WTC11 (cell line): Measurements from ENCODE around the gene GPR39. TPM values are rescaled to one million over a fixed set of nuclear protein-coding genes. Genes with fewer than 3 reads are reported as not detected.

ENCODE experiments used
- ATAC-seq: fragments of 200-7000 bp; cut with Tn5 transposase; 2 replicates; pipeline ENCODE4 v1.10.0; 2021; ENCODE audit warnings: mild to moderate bottlenecking, moderate library complexity
- CTCF ChIA-PET: fragments of 300-600 bp; sonication (Branson Sonifier 250); formaldehyde crosslinking; loops from one replicate; lab custom pipeline; 2021; ENCODE audit warnings: antibody characterized with exemption; lab: Charles Lee
- POLR2A ChIA-PET: fragments of 350-600 bp; sonication (Branson Sonifier 250); formaldehyde crosslinking; loops from one replicate; lab custom pipeline; 2021; ENCODE audit warnings: antibody characterized with exemption; lab: Charles Lee
- DNase-seq: peaks from one replicate; pipeline ENCODE4 v3.0.0; 2021; ENCODE audit warnings: low spot score
- H3K27ac Mint-ChIP-seq: 2 replicates; pipeline ENCODE4 v1.8.0; 2021; ENCODE audit warnings: mixed read lengths
- H3K27me3 Mint-ChIP-seq: 2 replicates; pipeline ENCODE4 v1.8.0; 2021; ENCODE audit warnings: low read depth, mild to moderate bottlenecking, moderate library complexity, mixed read lengths
- H3K36me3 Mint-ChIP-seq: 2 replicates; pipeline ENCODE4 v1.8.0; 2021; ENCODE audit warnings: mixed read lengths
- H3K4me1 Mint-ChIP-seq: 2 replicates; pipeline ENCODE4 v1.8.0; 2022; ENCODE audit warnings: mixed read lengths
- H3K4me3 Mint-ChIP-seq: 2 replicates; pipeline ENCODE4 v1.8.0; 2021; ENCODE audit warnings: mild to moderate bottlenecking, moderate library complexity, mixed read lengths
- H3K9me3 Mint-ChIP-seq: 2 replicates; pipeline ENCODE4 v1.8.0; 2021; ENCODE audit warnings: mixed read lengths
- AFF4 ChIP-seq: sonication (generic); formaldehyde crosslinking; IDR thresholded peaks from 2 replicates; pipeline ENCODE4 v1.8.1; 2023; ENCODE audit warnings: mild to moderate bottlenecking, missing genetic modification reagents, borderline replicate concordance
- ARID4B ChIP-seq: sonication (generic); formaldehyde crosslinking; IDR thresholded peaks from 2 replicates; pipeline ENCODE4 v1.8.0; 2023; ENCODE audit warnings: missing genetic modification reagents, mild to moderate bottlenecking, borderline replicate concordance
- CBFB ChIP-seq: sonication (generic); formaldehyde crosslinking; IDR thresholded peaks from 2 replicates; pipeline ENCODE4 v1.8.1; 2022; ENCODE audit warnings: mild to moderate bottlenecking, low read depth, missing genetic modification reagents
- CDX4 ChIP-seq: fragments of 250-450 bp; sonication (Bioruptor Pico); IDR thresholded peaks from 2 replicates; pipeline ENCODE4 v1.9.0; 2021; ENCODE audit warnings: moderate library complexity, mild to moderate bottlenecking, inconsistent platforms, borderline replicate concordance
- CREM ChIP-seq: sonication (generic); formaldehyde crosslinking; IDR thresholded peaks from 2 replicates; pipeline ENCODE4 v1.8.1; 2022; ENCODE audit warnings: mild to moderate bottlenecking, missing genetic modification reagents, moderate library complexity
- E2F5 ChIP-seq: sonication (generic); formaldehyde crosslinking; IDR thresholded peaks from 2 replicates; pipeline ENCODE4 v1.8.1; 2022; ENCODE audit warnings: mild to moderate bottlenecking, moderate library complexity, missing genetic modification reagents
- IRF1 ChIP-seq: sonication (generic); formaldehyde crosslinking; IDR thresholded peaks from 2 replicates; pipeline ENCODE4 v1.8.0; 2023; ENCODE audit warnings: missing genetic modification reagents
- JAZF1 ChIP-seq: fragments of 250-450 bp; sonication (Bioruptor Pico); IDR thresholded peaks from 2 replicates; pipeline ENCODE4 v1.9.0; 2021; ENCODE audit warnings: moderate library complexity, mild to moderate bottlenecking, inconsistent platforms
- NFE2L1 ChIP-seq: sonication (generic); formaldehyde crosslinking; IDR thresholded peaks from 2 replicates; pipeline ENCODE4 v1.8.1; 2023; ENCODE audit warnings: missing genetic modification reagents
- NR1H2 ChIP-seq: sonication (generic); formaldehyde crosslinking; IDR thresholded peaks from 2 replicates; pipeline ENCODE4 v1.9.0; 2021; ENCODE audit warnings: mild to moderate bottlenecking, moderate library complexity, missing genetic modification reagents
- NR3C1 ChIP-seq: sonication (generic); formaldehyde crosslinking; conservative IDR thresholded peaks from 2 replicates; pipeline ENCODE4 v1.8.1; 2023; ENCODE audit warnings: low read depth, mild to moderate bottlenecking, missing genetic modification reagents
- SMAD4 ChIP-seq: sonication (generic); formaldehyde crosslinking; IDR thresholded peaks from 2 replicates; pipeline ENCODE4 v1.8.0; 2022; ENCODE audit warnings: mild to moderate bottlenecking, missing genetic modification reagents
- STAT6 ChIP-seq: sonication (generic); formaldehyde crosslinking; conservative IDR thresholded peaks from 2 replicates; pipeline ENCODE4 v1.8.1; 2023; ENCODE audit warnings: mild to moderate bottlenecking, low read depth, missing genetic modification reagents, moderate library complexity
- USF1 ChIP-seq: sonication (generic); formaldehyde crosslinking; IDR thresholded peaks from 2 replicates; pipeline ENCODE4 v1.8.0; 2022; ENCODE audit warnings: mild to moderate bottlenecking, missing genetic modification reagents
- ZMAT4 ChIP-seq: fragments of 250-450 bp; sonication (Bioruptor Pico); IDR thresholded peaks from 2 replicates; pipeline ENCODE4 v1.9.0; 2021; ENCODE audit warnings: mild to moderate bottlenecking
- ZNF121 ChIP-seq: sonication (generic); formaldehyde crosslinking; IDR thresholded peaks from 2 replicates; pipeline ENCODE4 v1.8.0; 2023; ENCODE audit warnings: missing genetic modification reagents
- ZNF263 ChIP-seq: sonication (generic); formaldehyde crosslinking; IDR thresholded peaks from 2 replicates; pipeline ENCODE4 v1.8.1; 2022; ENCODE audit warnings: low read depth, mild to moderate bottlenecking, moderate library complexity, missing genetic modification reagents
- ZNF396 ChIP-seq: fragments of 250-450 bp; sonication (Bioruptor Pico); IDR thresholded peaks from 2 replicates; pipeline ENCODE4 v1.8.0; 2021; ENCODE audit warnings: mild to moderate bottlenecking, moderate library complexity, borderline replicate concordance
- total RNA-seq: library from RNA; stranded (reverse); gene quantifications from 3 replicates; pipeline ENCODE4 v1.2.3, GENCODE V29; 2021

Gene GPR39
- total RNA-seq, 1 experiment from 2014 or later = 0.74 TPM

GRCh38 chr2:132654968-132655367 is 238.4 kb downstream of the GPR39 start:
- TF ChIP-seq AFF4 (no peak), NFE2L1 (CRISPR knock-in tag) (no peak), E2F5 (CRISPR knock-in tag) (no peak), ZNF263 (CRISPR knock-in tag) (no peak)
- DNase-seq (no peak), ATAC-seq (no peak)
- ChIA-PET CTCF (no interaction called here), POLR2A (no interaction called here)
- Mint-ChIP-seq H3K4me3 (no peak overlapping the region), H3K36me3 (no peaks in the 10 kb centered on the region), H3K27me3 (no peaks in the 10 kb centered on the region), H3K4me1 (peaks cover 14% of the 10 kb centered on the region), H3K27ac (no peak overlapping the region), H3K9me3 (no peaks in the 10 kb centered on the region)

GRCh38 chr2:132656266-132656975 is 239.8 kb downstream of the GPR39 start:
- H3K4me1 Mint-ChIP-seq = peaks cover 14% of the 10 kb centered on the region
- no peaks in the 10 kb centered on the region for H3K9me3 Mint-ChIP-seq
- DNase-seq = no peak
- no peaks in the 10 kb centered on the region; the same call in none of the 2 replicates for H3K27me3 Mint-ChIP-seq
- ChIA-PET CTCF (interaction anchor here (0.8 to 1.1 kb wide), 2 partner anchors 13 to 109 kb away, joined by 3 read pairs; partner anchors contain the start of gene LYPD1), POLR2A (no interaction called here)
- no peak for ATAC-seq
- no peaks in the 10 kb centered on the region for H3K36me3 Mint-ChIP-seq
- H3K4me3 Mint-ChIP-seq = no peak overlapping the region
- peak overlapping the region; percentile 13; the same call in 1 of the 2 replicates for H3K27ac Mint-ChIP-seq
- no peak for TF ChIP-seq SMAD4 (CRISPR knock-in tag)
- no peak for TF ChIP-seq ZMAT4 (CRISPR knock-in tag)
- TF ChIP-seq JAZF1 (CRISPR knock-in tag) = no peak
- TF ChIP-seq USF1 (CRISPR knock-in tag) = no peak
- no peak for TF ChIP-seq STAT6
- no peak for TF ChIP-seq ZNF121 (CRISPR knock-in tag)
- no peak for TF ChIP-seq NR3C1
- TF ChIP-seq CBFB (CRISPR knock-in tag) = no peak
- TF ChIP-seq NR1H2 (CRISPR knock-in tag) = no peak
- TF ChIP-seq ARID4B = no peak
- TF ChIP-seq CREM = no peak
- no peak for TF ChIP-seq ZNF396 (CRISPR knock-in tag)
- no peak for TF ChIP-seq IRF1
- no peak for TF ChIP-seq CDX4
